SU-DHL-6 (cell line): ENCODE measurements around the gene SCARF2.

ENCODE experiments used
- CTCF ChIP-seq: fragments of 200-600 bp; sonication (generic); IDR thresholded peaks from one replicate; pipeline ENCODE4 v1.5.1; 2017; ENCODE audit warnings: antibody characterized with exemption, mild to moderate bottlenecking, low read length, moderate library complexity; ENCODE audit not compliant: insufficient read depth, poor library complexity, severe bottlenecking
- EZH2phosphoT487 ChIP-seq: fragments of 200-600 bp; sonication (generic), shearing (Covaris generic); conservative IDR thresholded peaks from 2 replicates; pipeline ENCODE4 v1.6.1; 2018; ENCODE audit warnings: mild to moderate bottlenecking, antibody characterized with exemption, low read length, moderate library complexity, mixed read lengths

- TF ChIP-seq CTCF = no peak
- no peak for TF ChIP-seq EZH2phosphoT487
Measured at GRCh38 chr22:20484948-20485683, 47.5 kb upstream of the SCARF2 start.
